ENCODE results near the gene CCPG1. TPM values are rescaled to one million over a fixed set of nuclear protein-coding genes. Genes with fewer than 3 reads are reported as not detected.
"Not testable (repeated sequence)": the region's sequence is repeated elsewhere in the genome, so short reads cannot be mapped to it uniquely, and the experiment has no call there.

The CCPG1 gene
- total RNA-seq, 3 donors from 2014 or later (not counting 1 experiment from before 2014, with no cell fraction given) = 41.6 to 53.6 (median 43.8) TPM

GRCh38 chr15:55408976-55409375 lies 817 bp upstream of the CCPG1 start:
- H3K27me3 Mint-ChIP-seq (ENCODE audit: low read depth in 2 of 2); ATAC-seq; H3K36me3 ChIP-seq (ENCODE audit: control insufficient read depth, insufficient read depth, low read length); H3K36me3 Mint-ChIP-seq; H3K4me3 Mint-ChIP-seq; H3K4me3 ChIP-seq (ENCODE audit: low read length); H3K27me3 ChIP-seq (ENCODE audit: control insufficient read depth, insufficient read depth, low read length); H3K9me3 Mint-ChIP-seq; H3K9me3 ChIP-seq (ENCODE audit: control insufficient read depth, insufficient read depth, low read length); DNase-seq: not testable (repeated sequence)
- peak overlapping the region; percentile 92 to 94 for H3K27ac Mint-ChIP-seq
- H3K4me1 ChIP-seq (ENCODE audit: control insufficient read depth, insufficient read depth, low read length) = peaks cover 25% of the 10 kb centered on the region
- intact Hi-C loops (cut with micrococcal nuclease) = loop anchor here (2.0 to 10.0 kb wide), 3 partner anchors 92 to 212 kb away; partner anchors contain the start of genes PIGB, PIGBOS1, RAB27A and RSL24D1
- peaks cover 23 to 24% of the 10 kb centered on the region in 2 donors for H3K4me1 Mint-ChIP-seq
- WGBS (ENCODE audit: insufficient coverage) = 79% methylated on average over 14 of the region's 14 CpGs
- H3K27ac ChIP-seq (ENCODE audit: low read length) = peak overlapping the region; percentile 78

- H3K4me3 ChIP-seq (ENCODE audit: low read length) = peak overlapping the region; percentile 82
- TF ChIP-seq, protein P1, sequence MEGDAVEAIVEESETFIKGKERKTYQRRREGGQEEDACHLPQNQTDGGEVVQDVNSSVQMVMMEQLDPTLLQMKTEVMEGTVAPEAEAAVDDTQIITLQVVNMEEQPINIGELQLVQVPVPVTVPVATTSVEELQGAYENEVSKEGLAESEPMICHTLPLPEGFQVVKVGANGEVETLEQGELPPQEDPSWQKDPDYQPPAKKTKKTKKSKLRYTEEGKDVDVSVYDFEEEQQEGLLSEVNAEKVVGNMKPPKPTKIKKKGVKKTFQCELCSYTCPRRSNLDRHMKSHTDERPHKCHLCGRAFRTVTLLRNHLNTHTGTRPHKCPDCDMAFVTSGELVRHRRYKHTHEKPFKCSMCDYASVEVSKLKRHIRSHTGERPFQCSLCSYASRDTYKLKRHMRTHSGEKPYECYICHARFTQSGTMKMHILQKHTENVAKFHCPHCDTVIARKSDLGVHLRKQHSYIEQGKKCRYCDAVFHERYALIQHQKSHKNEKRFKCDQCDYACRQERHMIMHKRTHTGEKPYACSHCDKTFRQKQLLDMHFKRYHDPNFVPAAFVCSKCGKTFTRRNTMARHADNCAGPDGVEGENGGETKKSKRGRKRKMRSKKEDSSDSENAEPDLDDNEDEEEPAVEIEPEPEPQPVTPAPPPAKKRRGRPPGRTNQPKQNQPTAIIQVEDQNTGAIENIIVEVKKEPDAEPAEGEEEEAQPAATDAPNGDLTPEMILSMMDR (IDR thresholded peaks at IDR 0.05) = no peak
- peaks cover 37 to 38% of the 10 kb centered on the region in 2 donors for H3K4me1 Mint-ChIP-seq
- H3K27me3 Mint-ChIP-seq (ENCODE audit: low read depth in 2 of 2) = no peaks in the 10 kb centered on the region
- peak overlapping the region; percentile 92 to 94 for H3K27ac Mint-ChIP-seq
- 4% methylated on average over 17 of the region's 20 CpGs for WGBS (ENCODE audit: insufficient coverage)
- DNase-seq = no peak
- no peaks in the 10 kb centered on the region for H3K9me3 ChIP-seq (ENCODE audit: control insufficient read depth, insufficient read depth, low read length)
- H3K27me3 ChIP-seq (ENCODE audit: control insufficient read depth, insufficient read depth, low read length) = no peaks in the 10 kb centered on the region
- no peak for ATAC-seq
- no peaks in the 10 kb centered on the region for H3K36me3 ChIP-seq (ENCODE audit: control insufficient read depth, insufficient read depth, low read length)
- peak overlapping the region; percentile 92 for H3K27ac ChIP-seq (ENCODE audit: low read length)
- no peaks in the 10 kb centered on the region for H3K9me3 Mint-ChIP-seq
- intact Hi-C loops (cut with micrococcal nuclease) = loop anchor here (1.0 to 10.0 kb wide), 4 partner anchors 28 to 211 kb away; partner anchors contain the start of genes PIGB, PIGBOS1, RAB27A and RSL24D1
- H3K4me3 Mint-ChIP-seq = peak overlapping the region; percentile 97
- no peaks in the 10 kb centered on the region for H3K36me3 Mint-ChIP-seq
- H3K4me1 ChIP-seq (ENCODE audit: control insufficient read depth, insufficient read depth, low read length) = peaks cover 25% of the 10 kb centered on the region
These were observed 604 bp downstream of the CCPG1 start for GRCh38 chr15:55407498-55408011.

DNA sequence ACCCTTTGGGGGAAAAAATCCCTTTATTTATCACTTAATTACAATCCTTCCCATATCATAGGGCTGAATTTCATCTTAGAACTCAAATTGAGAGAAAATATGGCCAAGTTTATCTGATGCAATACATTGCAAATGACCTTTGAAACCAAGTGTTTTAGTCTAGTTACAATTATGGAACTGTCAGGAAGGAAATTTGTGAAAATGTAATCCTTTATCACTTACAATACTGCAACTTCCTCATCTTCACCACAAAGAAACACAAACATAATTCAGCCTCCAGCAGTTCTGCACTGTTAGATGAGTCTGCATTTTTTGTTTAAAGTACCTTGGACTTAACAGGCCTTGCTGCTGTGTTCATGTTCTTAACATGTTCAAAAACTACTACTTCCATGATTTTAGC lies 4.6 kb downstream of the CCPG1 start:
- intact Hi-C loops (cut with micrococcal nuclease) = loop anchor here (10.0 kb wide), 1 partner anchor 119 kb away; the partner anchor contains the start of gene RAB27A
- Mint-ChIP-seq H3K9me3 (no peaks in the 10 kb centered on the region), H3K4me3 (peak overlapping the region; percentile 63), H3K27me3 (ENCODE audit: low read depth in 2 of 2) (no peaks in the 10 kb centered on the region), H3K27ac (peak overlapping the region; percentile 78 to 88), H3K4me1 (peaks cover 44 to 54% of the 10 kb centered on the region in 2 donors), H3K36me3 (no peaks in the 10 kb centered on the region)
- DNase-seq (peak in 1 of 2 donors; percentile 5), ATAC-seq (no peak)
- Histone ChIP-seq H3K27me3 (ENCODE audit: control insufficient read depth, insufficient read depth, low read length) (no peaks in the 10 kb centered on the region), H3K4me1 (ENCODE audit: control insufficient read depth, insufficient read depth, low read length) (peaks cover 22% of the 10 kb centered on the region), H3K4me3 (ENCODE audit: low read length) (no peak overlapping the region), H3K27ac (ENCODE audit: low read length) (no peak overlapping the region), H3K36me3 (ENCODE audit: control insufficient read depth, insufficient read depth, low read length) (no peaks in the 10 kb centered on the region), H3K9me3 (ENCODE audit: control insufficient read depth, insufficient read depth, low read length) (no peaks in the 10 kb centered on the region)
- TF ChIP-seq, protein P1 (IDR thresholded peaks at IDR 0.05) = no peak

DNA sequence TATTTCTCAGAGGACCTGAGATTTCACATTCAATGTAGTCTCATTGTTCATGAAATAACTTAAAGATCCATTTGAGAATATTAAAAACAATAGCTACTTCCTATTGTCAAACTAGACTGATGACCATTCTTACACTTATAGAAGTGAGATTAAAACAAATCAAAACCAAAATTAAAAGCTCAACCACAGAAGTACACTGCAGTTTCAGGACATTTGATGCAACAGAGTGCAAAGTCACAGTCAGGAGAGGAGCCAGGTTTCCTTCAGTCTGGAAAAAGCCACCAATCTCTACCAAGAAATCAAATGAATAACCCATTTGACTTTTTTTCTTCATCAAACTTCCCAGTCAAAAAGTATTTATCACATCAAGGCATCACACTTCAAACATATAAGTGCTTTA lies 5.5 kb downstream of the CCPG1 start:
- DNase-seq = no peak
- Histone ChIP-seq H3K27ac (ENCODE audit: low read length) (no peak overlapping the region), H3K27me3 (ENCODE audit: control insufficient read depth, insufficient read depth, low read length) (no peaks in the 10 kb centered on the region), H3K4me1 (ENCODE audit: control insufficient read depth, insufficient read depth, low read length) (peaks cover 20% of the 10 kb centered on the region), H3K9me3 (ENCODE audit: control insufficient read depth, insufficient read depth, low read length) (no peaks in the 10 kb centered on the region), H3K4me3 (ENCODE audit: low read length) (no peak overlapping the region), H3K36me3 (ENCODE audit: control insufficient read depth, insufficient read depth, low read length) (no peaks in the 10 kb centered on the region)
- peak in 2 of 3 donors; percentile 46 to 50 for ATAC-seq
- Mint-ChIP-seq H3K4me1 (peaks cover 42 to 52% of the 10 kb centered on the region in 2 donors), H3K36me3 (no peaks in the 10 kb centered on the region), H3K27ac (peak overlapping the region; percentile 78 to 88), H3K27me3 (ENCODE audit: low read depth in 2 of 2) (no peaks in the 10 kb centered on the region), H3K4me3 (peak overlapping the region; percentile 28), H3K9me3 (no peaks in the 10 kb centered on the region)
- TF ChIP-seq, protein P1 (IDR thresholded peaks at IDR 0.05) = no peak
- intact Hi-C loops (cut with micrococcal nuclease) = loop anchor here (10.0 kb wide), 1 partner anchor 118 kb away; the partner anchor contains the start of gene RAB27A
